HG03045 (cell line): ENCODE results near the gene DIP2B.

Experiments used
- ATAC-seq: cut with Tn5 transposase; IDR thresholded peaks from one replicate; pipeline ENCODE4 v1.9.1; 2021; ENCODE audit warnings: mild to moderate bottlenecking, moderate library complexity; ENCODE audit not compliant: unreplicated experiment

The DIP2B gene

GRCh38 chr12:50571786-50572185, 67.0 kb downstream of the DIP2B start:
- no peak for ATAC-seq

GRCh38 chr12:50572287-50572686, 67.5 kb downstream of the DIP2B start:
- ATAC-seq, result no peak

- ATAC-seq, result no peak
Measured at GRCh38 chr12:50572760-50573159, 68.0 kb downstream of the DIP2B start.

- ATAC-seq, result no peak
Measured at GRCh38 chr12:50573271-50573670, 68.5 kb downstream of the DIP2B start.

GRCh38 chr12:50574601-50575348, 70.0 kb downstream of the DIP2B start:
- ATAC-seq, result no peak

- ATAC-seq, result no peak
Measured at GRCh38 chr12:50579757-50580267, 75.0 kb downstream of the DIP2B start.

- ATAC-seq, result no peak
Measured at GRCh38 chr12:50580436-50580835, 75.7 kb downstream of the DIP2B start.

- ATAC-seq, result no peak
Measured at GRCh38 chr12:50581226-50582184, 76.7 kb downstream of the DIP2B start.

- ATAC-seq, result no peak
Measured at GRCh38 chr12:50584135-50584534, 79.3 kb downstream of the DIP2B start.

GRCh38 chr12:50589650-50590435, 85.1 kb downstream of the DIP2B start:
- no peak for ATAC-seq

- no peak for ATAC-seq
Measured at GRCh38 chr12:50590869-50591268, 86.1 kb downstream of the DIP2B start.

GRCh38 chr12:50595667-50596066, 90.9 kb downstream of the DIP2B start:
- no peak for ATAC-seq

- no peak for ATAC-seq
Measured at GRCh38 chr12:50597200-50598195, 92.7 kb downstream of the DIP2B start.

GRCh38 chr12:50598321-50598862, 93.6 kb downstream of the DIP2B start:
- ATAC-seq, result no peak

GRCh38 chr12:50599366-50600095, 94.7 kb downstream of the DIP2B start:
- ATAC-seq, result no peak

- no peak for ATAC-seq
Measured at GRCh38 chr12:50600364-50600763, 95.6 kb downstream of the DIP2B start.

GRCh38 chr12:50603817-50604639, 99.2 kb downstream of the DIP2B start:
- no peak for ATAC-seq

- ATAC-seq, result no peak
Measured at GRCh38 chr12:50604640-50604920, 99.8 kb downstream of the DIP2B start.
